Kidney capillary endothelial cell (primary cell): ENCODE results near the gene TOP1.

Source experiments
- DNase-seq: peaks from one replicate; pipeline ENCODE4 v3.0.0-alpha.2; 2018; ENCODE audit warnings: low spot score

The TOP1 gene

GRCh38 chr20:41038149-41038877, 9.7 kb downstream of the TOP1 start:
- DNase-seq = no peak

GRCh38 chr20:41038878-41039404, 10.3 kb downstream of the TOP1 start:
- no peak for DNase-seq

DNA sequence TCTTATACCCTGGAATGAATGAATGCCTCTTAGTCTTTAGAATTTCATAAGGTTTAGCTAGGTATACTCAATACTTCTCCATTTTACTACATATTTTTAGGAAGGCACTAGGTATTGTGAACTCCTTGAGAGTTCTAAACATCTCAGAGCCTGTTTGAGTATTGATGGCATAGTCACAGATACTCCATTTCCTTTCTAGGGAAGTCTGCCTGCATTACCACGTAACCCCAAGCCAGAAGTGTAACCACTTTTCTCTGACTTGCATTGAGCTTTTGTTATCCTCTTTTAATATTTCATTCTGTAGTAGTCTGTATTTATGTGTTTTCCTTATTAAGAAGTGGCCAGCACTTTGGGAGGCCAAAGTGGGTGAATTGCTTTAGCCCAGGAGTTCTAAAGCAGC, 12.2 kb downstream of the TOP1 start:
- no peak for DNase-seq

- no peak for DNase-seq
These were observed 13.1 kb downstream of the TOP1 start for GRCh38 chr20:41041693-41042092.

GRCh38 chr20:41044409-41045062, 15.9 kb downstream of the TOP1 start:
- DNase-seq = no peak

GRCh38 chr20:41045671-41046070, 17.0 kb downstream of the TOP1 start:
- DNase-seq = no peak

DNA sequence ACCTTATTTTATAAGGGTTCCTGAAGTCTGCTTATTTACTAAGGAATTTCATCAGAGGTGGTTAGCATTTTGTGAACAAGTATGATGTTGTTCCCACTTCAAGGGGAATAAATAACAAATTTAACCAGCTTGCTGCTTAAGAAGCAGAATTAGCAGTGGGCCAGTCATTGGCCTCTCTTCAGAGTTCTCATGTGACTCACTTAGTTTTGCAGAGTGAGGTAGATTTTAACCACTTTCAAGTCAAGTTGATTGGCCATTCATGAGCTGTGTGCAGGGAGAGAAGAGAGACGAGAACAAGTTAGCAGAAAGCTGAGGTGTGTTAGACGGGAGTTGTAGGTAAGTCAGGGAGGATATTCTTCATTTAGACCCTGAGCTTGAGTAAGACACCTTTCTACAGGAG, 18.1 kb downstream of the TOP1 start:
- DNase-seq = no peak

GRCh38 chr20:41047279-41047974, 18.8 kb downstream of the TOP1 start:
- DNase-seq = no peak

DNA sequence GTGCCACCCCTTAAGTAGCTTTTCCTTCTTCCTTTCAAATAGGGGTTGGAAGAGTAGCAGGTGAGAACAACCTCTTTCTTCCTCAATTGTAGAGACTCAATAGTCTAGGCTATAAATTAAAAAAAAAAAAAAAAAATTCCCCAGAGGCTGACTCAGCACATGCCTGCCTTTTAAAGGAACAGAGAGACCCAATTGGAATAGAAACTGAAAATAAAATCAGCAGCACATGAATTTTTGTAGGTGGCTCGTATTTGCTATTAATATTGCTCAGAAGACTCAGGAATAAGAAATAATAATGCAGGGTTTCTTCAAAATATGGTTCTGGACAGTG, 19.3 kb downstream of the TOP1 start:
- DNase-seq = no peak

DNA sequence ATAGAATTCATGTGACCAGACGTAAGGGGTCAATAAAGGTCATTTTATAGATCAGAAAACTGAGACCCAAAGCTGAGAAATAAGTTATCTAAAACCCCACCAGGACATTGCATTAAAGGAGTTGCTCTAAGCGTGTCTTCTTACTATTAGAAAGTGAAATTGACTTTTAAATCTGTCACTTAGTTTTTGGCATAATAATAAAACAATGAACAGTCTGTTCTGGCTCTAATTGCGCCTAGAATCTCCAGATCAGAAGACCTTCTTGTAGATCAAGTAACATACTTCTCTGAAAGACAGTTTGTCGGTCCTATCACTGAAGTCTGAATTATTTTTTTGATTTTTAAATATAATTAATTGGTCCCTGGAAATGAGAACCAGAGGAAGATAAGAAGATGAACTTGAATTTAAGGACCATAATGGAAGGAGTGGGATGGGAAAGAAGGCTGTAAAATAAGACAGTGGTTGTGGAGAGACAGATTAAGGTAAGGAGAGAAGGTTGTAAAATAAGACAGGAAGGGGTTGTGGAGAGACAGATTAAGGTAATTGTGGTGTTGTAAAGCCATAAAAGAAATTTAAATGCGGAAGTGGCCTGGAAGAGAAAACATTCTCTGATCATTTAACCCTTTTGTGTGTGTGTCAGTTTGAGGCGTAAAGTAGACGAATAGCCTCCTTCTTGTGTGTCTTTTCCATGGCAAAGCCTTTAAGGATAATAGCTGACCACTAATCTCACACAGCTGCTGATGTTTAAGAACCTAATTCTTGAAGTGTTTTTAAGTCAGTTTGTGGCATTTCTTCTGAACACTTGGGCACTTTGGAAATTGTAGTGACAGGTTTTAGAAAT, 20.1 kb downstream of the TOP1 start:
- DNase-seq = no peak

GRCh38 chr20:41049451-41049850, 20.8 kb downstream of the TOP1 start:
- no peak for DNase-seq

DNA sequence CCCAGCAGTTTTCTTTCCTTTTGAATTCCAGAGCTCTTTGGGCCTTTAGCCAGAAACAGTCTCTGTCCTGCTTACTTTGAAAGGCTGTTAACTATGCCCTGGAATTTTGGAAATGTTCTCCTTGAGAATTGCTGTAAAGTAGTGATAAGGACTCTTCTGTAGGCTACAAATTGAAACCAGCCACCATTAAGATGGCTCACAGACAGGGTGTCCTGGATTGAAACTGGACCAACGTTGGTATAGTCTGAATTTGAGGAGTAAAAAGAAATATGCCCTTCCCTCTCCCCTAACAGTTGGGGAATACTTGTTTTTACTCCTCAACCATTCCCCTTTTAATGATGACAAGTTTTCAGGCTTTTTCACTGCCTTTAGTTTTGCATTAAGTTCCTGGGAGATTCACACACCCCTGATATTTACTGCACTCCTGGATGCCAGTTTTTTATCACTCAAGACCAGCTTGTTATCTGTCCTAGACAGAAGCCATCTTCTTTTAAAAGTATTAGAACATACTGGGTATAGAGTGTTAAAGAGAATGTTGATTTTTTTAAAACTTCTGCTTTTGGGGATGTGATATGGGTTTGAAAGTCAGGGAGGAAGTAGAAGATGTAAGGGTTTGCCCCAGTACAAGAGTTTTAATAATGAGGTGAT, 21.9 kb downstream of the TOP1 start:
- DNase-seq = no peak

- no peak for DNase-seq
These were observed 22.6 kb downstream of the TOP1 start for GRCh38 chr20:41051009-41051825.

GRCh38 chr20:41052742-41053419, 24.3 kb downstream of the TOP1 start:
- no peak for DNase-seq

DNA sequence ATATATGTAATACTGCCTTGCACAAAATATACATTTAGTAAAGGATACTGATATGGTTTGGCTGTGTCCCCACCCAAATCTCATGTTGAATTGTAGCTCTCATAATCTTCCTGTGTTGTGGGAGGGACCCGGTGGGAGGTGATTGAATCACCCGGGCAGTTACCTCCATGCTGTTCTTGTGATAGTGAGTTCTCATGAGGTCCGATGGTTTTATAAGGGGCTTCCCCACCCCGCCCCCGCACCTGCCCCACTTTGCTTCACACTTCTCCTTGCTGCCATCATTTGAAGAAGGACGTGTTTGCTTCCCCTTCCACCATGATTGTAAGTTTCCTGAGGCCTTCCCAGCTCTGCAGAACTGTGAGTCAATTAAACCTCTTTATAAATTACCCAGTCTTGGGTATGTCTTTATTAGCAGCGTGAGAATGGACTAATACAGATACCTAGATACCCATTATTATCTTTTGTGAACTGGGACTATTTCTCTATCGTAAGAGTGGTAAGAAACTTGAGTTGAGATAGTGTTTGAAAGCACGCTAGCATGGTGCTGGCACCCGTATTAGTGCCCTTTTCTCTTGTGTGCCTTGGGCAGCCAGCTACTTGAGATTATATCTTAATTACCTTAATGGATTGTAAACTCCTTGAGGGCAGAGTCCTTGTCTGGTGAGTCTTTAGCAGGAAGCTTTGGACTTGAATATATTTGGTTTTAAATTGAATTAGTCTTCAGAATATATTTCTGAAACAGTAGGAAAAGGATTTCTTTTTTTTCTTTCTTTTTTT, 25.6 kb downstream of the TOP1 start:
- no peak for DNase-seq

DNA sequence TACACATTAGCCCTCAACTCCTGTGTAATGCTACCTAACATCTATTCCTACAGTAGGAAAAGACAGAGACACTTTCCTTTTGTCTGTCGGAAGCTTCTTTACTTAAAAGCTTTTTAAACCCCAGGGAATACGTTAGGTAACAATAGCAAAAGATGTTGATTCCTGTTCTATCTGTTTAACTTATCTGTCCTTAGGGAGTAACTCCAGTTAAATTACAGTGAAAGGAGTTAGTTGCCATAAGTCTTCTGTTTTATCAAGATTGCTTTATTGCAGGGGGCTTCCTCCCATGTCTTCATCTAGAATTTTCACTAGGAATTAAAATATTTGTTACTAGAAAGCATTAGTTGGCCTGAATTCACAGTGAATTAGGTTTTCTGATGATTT, 26.2 kb downstream of the TOP1 start:
- DNase-seq = no peak

DNA sequence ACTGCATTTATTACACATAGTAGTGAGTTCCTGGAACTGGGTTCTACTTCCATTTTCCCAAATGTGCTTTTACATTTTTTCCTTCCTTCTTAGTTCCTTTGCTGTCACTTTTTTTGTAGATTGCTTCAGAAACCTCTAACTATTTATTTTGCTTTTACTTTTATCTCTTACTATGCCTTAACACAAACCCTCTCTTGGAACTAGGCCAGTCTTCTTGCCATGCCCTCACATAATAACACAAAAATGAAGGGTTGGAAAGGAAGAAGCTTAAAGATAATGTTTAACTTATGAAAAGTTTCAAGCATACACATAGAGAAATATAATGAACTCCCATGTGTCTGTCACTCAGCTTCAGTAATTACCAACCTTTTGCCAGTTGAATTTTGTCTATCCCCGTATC, 27.1 kb downstream of the TOP1 start:
- no peak for DNase-seq

DNA sequence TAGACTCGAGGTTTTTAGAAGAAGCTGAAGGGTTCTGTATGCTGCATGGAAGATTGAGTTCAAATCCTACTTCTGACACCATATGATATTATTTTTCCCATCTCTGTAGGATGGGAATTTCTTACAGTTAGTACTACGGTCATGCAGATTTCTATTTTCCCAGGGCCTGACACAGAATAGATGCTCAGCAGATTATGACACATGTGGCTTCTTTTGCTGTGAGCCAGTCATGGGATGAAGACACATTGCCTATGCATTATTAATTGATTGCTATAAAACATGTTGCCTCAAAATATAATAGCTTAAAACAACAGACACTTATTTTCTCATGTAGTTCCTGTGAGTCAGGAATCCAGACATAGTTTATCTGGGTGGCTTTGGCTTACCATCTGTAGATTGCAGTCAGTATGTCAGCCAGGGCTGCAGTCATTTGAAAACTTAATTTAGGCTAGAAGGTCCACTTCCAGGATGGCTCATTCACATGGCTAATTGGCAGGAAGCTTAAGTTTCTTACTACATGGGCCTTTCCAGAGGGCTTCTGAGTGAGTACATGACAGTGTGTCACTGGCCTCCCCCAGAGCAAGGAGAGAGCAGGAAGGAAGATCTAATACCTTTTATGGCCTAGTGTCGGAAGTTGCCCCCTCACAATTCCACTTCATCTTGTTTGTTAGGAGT, 29.5 kb downstream of the TOP1 start:
- peak; percentile 97 for DNase-seq
